ENCODE measurements around the gene GTF2H1. TPM values are rescaled to one million over a fixed set of nuclear protein-coding genes. Genes with fewer than 3 reads are reported as not detected.

GTF2H1 gene
- total RNA-seq, 1 donor from 2014 or later, result 79.8 TPM

GRCh38 chr11:18361154-18361553 lies 38.8 kb downstream of the GTF2H1 start:
- no peak for TF ChIP-seq CTCF (IDR thresholded peaks at IDR 0.05; ENCODE audit: insufficient read depth, low read length, severe bottlenecking)
- no peak overlapping the region for H3K4me3 ChIP-seq (ENCODE audit: low read depth, low read length)
- DNase-seq (ENCODE audit: low read depth), result no peak
- no peaks in the 10 kb centered on the region for H3K27me3 ChIP-seq (ENCODE audit: control insufficient read depth, insufficient read depth, low read length)
- no peak for FAIRE-seq
- peaks cover 20% of the 10 kb centered on the region for H3K36me3 ChIP-seq (ENCODE audit: control insufficient read depth, insufficient read depth, low read length)

GRCh38 chr11:18364495-18365073 lies 42.2 kb downstream of the GTF2H1 start:
- DNase-seq (ENCODE audit: low read depth) (no peak), FAIRE-seq (no peak)
- TF ChIP-seq CTCF (IDR thresholded peaks at IDR 0.05; ENCODE audit: insufficient read depth, low read length, severe bottlenecking), result no peak
- no peaks in the 10 kb centered on the region for H3K27me3 ChIP-seq (ENCODE audit: control insufficient read depth, insufficient read depth, low read length)
- peaks cover 15% of the 10 kb centered on the region for H3K36me3 ChIP-seq (ENCODE audit: control insufficient read depth, insufficient read depth, low read length)
- H3K4me3 ChIP-seq (ENCODE audit: low read depth, low read length), result no peak overlapping the region

GRCh38 chr11:18365741-18366140 lies 43.4 kb downstream of the GTF2H1 start:
- peaks cover 12% of the 10 kb centered on the region for H3K36me3 ChIP-seq (ENCODE audit: control insufficient read depth, insufficient read depth, low read length)
- no peak for TF ChIP-seq CTCF (IDR thresholded peaks at IDR 0.05; ENCODE audit: insufficient read depth, low read length, severe bottlenecking)
- no peak for FAIRE-seq

GRCh38 chr11:18366286-18366685 lies 43.9 kb downstream of the GTF2H1 start:
- Histone ChIP-seq H3K36me3 (ENCODE audit: control insufficient read depth, insufficient read depth, low read length) (peaks cover 10% of the 10 kb centered on the region), H3K4me3 (ENCODE audit: low read depth, low read length) (no peak overlapping the region), H3K27me3 (ENCODE audit: control insufficient read depth, insufficient read depth, low read length) (no peaks in the 10 kb centered on the region)
- FAIRE-seq (no peak), DNase-seq (ENCODE audit: low read depth) (no peak)
- TF ChIP-seq CTCF (IDR thresholded peaks at IDR 0.05; ENCODE audit: insufficient read depth, low read length, severe bottlenecking), result no peak

More at GRCh38 chr11:18365741-18366140, 43.4 kb downstream of the GTF2H1 start:
- Histone ChIP-seq H3K27me3 (ENCODE audit: control insufficient read depth, insufficient read depth, low read length) (no peaks in the 10 kb centered on the region), H3K4me3 (ENCODE audit: low read depth, low read length) (no peak overlapping the region)
- DNase-seq (ENCODE audit: low read depth), result no peak

GRCh38 chr11:18367431-18367830 lies 45.1 kb downstream of the GTF2H1 start:
- DNase-seq (ENCODE audit: low read depth) (peak; percentile 39), FAIRE-seq (no peak)

More at GRCh38 chr11:18367431-18367830, 45.1 kb downstream of the GTF2H1 start:
- H3K27me3 ChIP-seq (ENCODE audit: control insufficient read depth, insufficient read depth, low read length), result no peaks in the 10 kb centered on the region
- no peak overlapping the region for H3K4me3 ChIP-seq (ENCODE audit: low read depth, low read length)
- peaks cover 8% of the 10 kb centered on the region for H3K36me3 ChIP-seq (ENCODE audit: control insufficient read depth, insufficient read depth, low read length)
- TF ChIP-seq CTCF (IDR thresholded peaks at IDR 0.05; ENCODE audit: insufficient read depth, low read length, severe bottlenecking), result no peak

All from bronchial epithelial cell (primary cell).